Measurements from ENCODE around the gene SUSD6. TPM values are rescaled to one million over a fixed set of nuclear protein-coding genes. Genes with fewer than 3 reads are reported as not detected.
A peak's percentile ranks its signal among the peaks of the same experiment; 100 is the strongest.

Gene SUSD6
- total RNA-seq, 4 donors from 2014 or later = 11.9 to 26.3 (median 16.2) TPM

GRCh38 chr14:69619012-69619411, 7.6 kb downstream of the SUSD6 start:
- in situ Hi-C loops (cut with MboI; ENCODE audit: low sequenced_read_pairs in 4 of 4) = no loop called here
- ATAC-seq = no peak
- Histone ChIP-seq H3K27ac (peak overlapping the region in 1 of 4 donors; percentile 16), H3K9me3 (no peaks in the 10 kb centered on the region), H3K4me3 (no peak overlapping the region), H3K4me1 (peaks cover 60 to 77% of the 10 kb centered on the region in 2 donors), H3K36me3 (no peaks in the 10 kb centered on the region), H3K27me3 (no peaks in the 10 kb centered on the region)
- intact Hi-C loops (cut with DNase I; ENCODE audit: low total_unique reads) = no loop called here
- TF ChIP-seq, protein P1, sequence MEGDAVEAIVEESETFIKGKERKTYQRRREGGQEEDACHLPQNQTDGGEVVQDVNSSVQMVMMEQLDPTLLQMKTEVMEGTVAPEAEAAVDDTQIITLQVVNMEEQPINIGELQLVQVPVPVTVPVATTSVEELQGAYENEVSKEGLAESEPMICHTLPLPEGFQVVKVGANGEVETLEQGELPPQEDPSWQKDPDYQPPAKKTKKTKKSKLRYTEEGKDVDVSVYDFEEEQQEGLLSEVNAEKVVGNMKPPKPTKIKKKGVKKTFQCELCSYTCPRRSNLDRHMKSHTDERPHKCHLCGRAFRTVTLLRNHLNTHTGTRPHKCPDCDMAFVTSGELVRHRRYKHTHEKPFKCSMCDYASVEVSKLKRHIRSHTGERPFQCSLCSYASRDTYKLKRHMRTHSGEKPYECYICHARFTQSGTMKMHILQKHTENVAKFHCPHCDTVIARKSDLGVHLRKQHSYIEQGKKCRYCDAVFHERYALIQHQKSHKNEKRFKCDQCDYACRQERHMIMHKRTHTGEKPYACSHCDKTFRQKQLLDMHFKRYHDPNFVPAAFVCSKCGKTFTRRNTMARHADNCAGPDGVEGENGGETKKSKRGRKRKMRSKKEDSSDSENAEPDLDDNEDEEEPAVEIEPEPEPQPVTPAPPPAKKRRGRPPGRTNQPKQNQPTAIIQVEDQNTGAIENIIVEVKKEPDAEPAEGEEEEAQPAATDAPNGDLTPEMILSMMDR (IDR thresholded peaks at IDR 0.05 in 4 of 5, conservative IDR thresholded peaks at IDR 0.05 in 1 of 5) = no peak
- TF ChIP-seq POLR2A (IDR thresholded peaks at IDR 0.05) = no peak
- DNase-seq = no peak

DNA sequence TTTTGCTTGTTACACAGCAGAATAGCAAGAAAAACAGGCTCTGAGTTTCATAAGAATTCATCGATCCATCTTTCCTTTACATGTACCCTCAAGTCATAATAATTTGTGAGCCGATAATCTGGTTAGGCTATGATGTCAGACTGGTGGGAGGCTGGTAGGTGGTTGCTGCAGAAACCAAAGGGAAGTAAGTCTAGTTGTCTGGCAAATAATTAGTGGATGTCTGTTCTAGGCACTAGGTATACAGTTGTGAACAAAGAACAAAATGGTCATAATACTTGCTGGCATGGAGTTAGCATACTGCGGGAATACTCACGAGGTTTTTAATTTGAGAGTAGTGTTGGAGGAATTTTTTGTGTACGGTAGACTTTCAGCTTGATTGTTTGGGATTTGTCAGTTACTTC, 8.8 kb downstream of the SUSD6 start:
- no peak for DNase-seq
- Histone ChIP-seq H3K27me3 (no peaks in the 10 kb centered on the region), H3K4me1 (peaks cover 54 to 75% of the 10 kb centered on the region in 2 donors), H3K4me3 (no peak overlapping the region), H3K9me3 (no peaks in the 10 kb centered on the region), H3K27ac (no peak overlapping the region), H3K36me3 (no peaks in the 10 kb centered on the region)
- no peak for TF ChIP-seq POLR2A (IDR thresholded peaks at IDR 0.05)
- TF ChIP-seq, protein P1 (IDR thresholded peaks at IDR 0.05 in 4 of 5, conservative IDR thresholded peaks at IDR 0.05 in 1 of 5) = no peak
- intact Hi-C loops (cut with DNase I; ENCODE audit: low total_unique reads) (no loop called here), in situ Hi-C loops (cut with MboI; ENCODE audit: low sequenced_read_pairs in 4 of 4) (no loop called here)
- ATAC-seq = no peak

- Histone ChIP-seq H3K27ac (no peak overlapping the region), H3K27me3 (no peaks in the 10 kb centered on the region), H3K36me3 (no peaks in the 10 kb centered on the region), H3K4me3 (no peak overlapping the region), H3K9me3 (no peaks in the 10 kb centered on the region), H3K4me1 (peaks cover 48 to 75% of the 10 kb centered on the region in 2 donors)
- DNase-seq = no peak
- ATAC-seq = no peak
- intact Hi-C loops (cut with DNase I; ENCODE audit: low total_unique reads) = no loop called here
- no peak for TF ChIP-seq POLR2A (IDR thresholded peaks at IDR 0.05)
- TF ChIP-seq, protein P1 (IDR thresholded peaks at IDR 0.05 in 4 of 5, conservative IDR thresholded peaks at IDR 0.05 in 1 of 5) = no peak
- in situ Hi-C loops (cut with MboI; ENCODE audit: low sequenced_read_pairs in 4 of 4) = no loop called here
Measured at GRCh38 chr14:69620981-69621380, 9.6 kb downstream of the SUSD6 start.

DNA sequence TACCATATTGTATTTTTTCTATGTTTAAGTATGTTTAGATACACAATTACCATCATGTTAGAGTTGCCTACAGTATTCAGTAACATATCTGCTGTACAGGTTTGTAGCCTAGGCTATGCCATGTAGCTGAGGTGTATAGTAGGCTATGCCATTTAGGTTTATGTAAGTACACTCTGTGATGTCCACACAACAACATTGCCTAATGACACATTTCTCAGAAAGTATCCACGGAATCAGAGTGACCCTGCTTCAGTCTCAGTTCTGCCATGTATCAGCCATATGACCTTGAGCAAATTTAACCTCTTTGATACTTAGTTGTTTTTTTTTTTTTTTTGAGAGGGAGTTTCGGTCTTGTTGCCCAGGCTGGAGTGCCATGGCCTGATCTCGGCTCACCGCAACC, 12.7 kb downstream of the SUSD6 start:
- TF ChIP-seq, protein P1 (IDR thresholded peaks at IDR 0.05 in 4 of 5, conservative IDR thresholded peaks at IDR 0.05 in 1 of 5) = no peak
- TF ChIP-seq POLR2A (IDR thresholded peaks at IDR 0.05) = no peak
- Histone ChIP-seq H3K36me3 (no peaks in the 10 kb centered on the region), H3K9me3 (no peaks in the 10 kb centered on the region), H3K27me3 (no peaks in the 10 kb centered on the region), H3K27ac (no peak overlapping the region), H3K4me1 (peaks cover 26 to 59% of the 10 kb centered on the region in 2 donors), H3K4me3 (no peak overlapping the region)
- intact Hi-C loops (cut with DNase I; ENCODE audit: low total_unique reads) (no loop called here), in situ Hi-C loops (cut with MboI; ENCODE audit: low sequenced_read_pairs in 4 of 4) (no loop called here)
- DNase-seq = no peak
- no peak for ATAC-seq
